Upper lobe of right lung (tissue), 1 donor: ENCODE measurements around the gene OPTC. TPM values are rescaled to one million over a fixed set of nuclear protein-coding genes. Genes with fewer than 3 reads are reported as not detected.

Experiments
- ATAC-seq: fragments of 200-7000 bp; cut with Tn5 transposase; one replicate; pipeline ENCODE4 v1.9.1; 2020; ENCODE audit warnings: mild to moderate bottlenecking, moderate library complexity
- DNase-seq: peaks from one replicate; pipeline ENCODE4 v3.0.0-alpha.2; 2020
- H3K27ac ChIP-seq: fragments of 200-600 bp; one replicate; pipeline ENCODE4 v1.8.0; 2022
- H3K27me3 ChIP-seq: fragments of 200-600 bp; one replicate; pipeline ENCODE4 v1.8.0; 2022; ENCODE audit warnings: mild to moderate bottlenecking
- H3K36me3 ChIP-seq: fragments of 200-600 bp; one replicate; pipeline ENCODE4 v1.8.0; 2022
- H3K4me1 ChIP-seq: fragments of 200-600 bp; one replicate; pipeline ENCODE4 v1.8.0; 2022
- H3K4me3 ChIP-seq: fragments of 200-600 bp; one replicate; pipeline ENCODE4 v1.8.0; 2022; ENCODE audit warnings: mild to moderate bottlenecking
- H3K9me3 ChIP-seq: fragments of 200-600 bp; one replicate; pipeline ENCODE4 v1.8.0; 2022
- intact Hi-C: fragments of 100-400 bp; cut with DNase I; formaldehyde crosslinking; loops from one replicate; pipeline ENCODE4 v1.11.0; 2022
- total RNA-seq: library from RNA; stranded (reverse); fragmentation: NEBNext Ultra II Directional; extraction: Animal tissue kit (Norgen Biotek cat#: 25700); gene quantifications from one replicate; pipeline ENCODE4 v1.2.1, GENCODE V29; 2021
- TF ChIP-seq, protein P1 (sequence below): fragments of 200-600 bp; IDR thresholded peaks from one replicate; pipeline ENCODE4 v1.8.0; 2022; ENCODE audit warnings: antibody characterized with exemption
- donor health status: DM: no; HTN: yes; CAD: no; lungs with severe emphysema.

The OPTC gene
- total RNA-seq, 1 donor from 2014 or later, result not detected

GRCh38 chr1:203525685-203526084, 31.7 kb downstream of the OPTC start:
- intact Hi-C loops, result no loop called here
- H3K36me3 ChIP-seq, result no peaks in the 10 kb centered on the region

GRCh38 chr1:203526130-203526529, 32.2 kb downstream of the OPTC start:
- ATAC-seq (no peak), DNase-seq (peak; percentile 12)
- H3K27me3 ChIP-seq, result no peaks in the 10 kb centered on the region
- TF ChIP-seq, protein P1, sequence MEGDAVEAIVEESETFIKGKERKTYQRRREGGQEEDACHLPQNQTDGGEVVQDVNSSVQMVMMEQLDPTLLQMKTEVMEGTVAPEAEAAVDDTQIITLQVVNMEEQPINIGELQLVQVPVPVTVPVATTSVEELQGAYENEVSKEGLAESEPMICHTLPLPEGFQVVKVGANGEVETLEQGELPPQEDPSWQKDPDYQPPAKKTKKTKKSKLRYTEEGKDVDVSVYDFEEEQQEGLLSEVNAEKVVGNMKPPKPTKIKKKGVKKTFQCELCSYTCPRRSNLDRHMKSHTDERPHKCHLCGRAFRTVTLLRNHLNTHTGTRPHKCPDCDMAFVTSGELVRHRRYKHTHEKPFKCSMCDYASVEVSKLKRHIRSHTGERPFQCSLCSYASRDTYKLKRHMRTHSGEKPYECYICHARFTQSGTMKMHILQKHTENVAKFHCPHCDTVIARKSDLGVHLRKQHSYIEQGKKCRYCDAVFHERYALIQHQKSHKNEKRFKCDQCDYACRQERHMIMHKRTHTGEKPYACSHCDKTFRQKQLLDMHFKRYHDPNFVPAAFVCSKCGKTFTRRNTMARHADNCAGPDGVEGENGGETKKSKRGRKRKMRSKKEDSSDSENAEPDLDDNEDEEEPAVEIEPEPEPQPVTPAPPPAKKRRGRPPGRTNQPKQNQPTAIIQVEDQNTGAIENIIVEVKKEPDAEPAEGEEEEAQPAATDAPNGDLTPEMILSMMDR, result no peak
- H3K36me3 ChIP-seq, result no peaks in the 10 kb centered on the region
- intact Hi-C loops, result no loop called here
- no peak overlapping the region for H3K27ac ChIP-seq
- peaks cover 4% of the 10 kb centered on the region for H3K4me1 ChIP-seq
- no peak overlapping the region for H3K4me3 ChIP-seq
- no peaks in the 10 kb centered on the region for H3K9me3 ChIP-seq

More at GRCh38 chr1:203525685-203526084, 31.7 kb downstream of the OPTC start:
- Histone ChIP-seq H3K9me3 (no peaks in the 10 kb centered on the region), H3K27ac (no peak overlapping the region), H3K4me1 (peaks cover 6% of the 10 kb centered on the region), H3K27me3 (no peaks in the 10 kb centered on the region), H3K4me3 (no peak overlapping the region)
- DNase-seq, result peak; percentile 2
- no peak for ATAC-seq
- TF ChIP-seq, protein P1, result no peak

- H3K4me1 ChIP-seq, result no peaks in the 10 kb centered on the region
- intact Hi-C loops, result no loop called here
Measured at GRCh38 chr1:203526572-203526971, 32.6 kb downstream of the OPTC start.

DNA sequence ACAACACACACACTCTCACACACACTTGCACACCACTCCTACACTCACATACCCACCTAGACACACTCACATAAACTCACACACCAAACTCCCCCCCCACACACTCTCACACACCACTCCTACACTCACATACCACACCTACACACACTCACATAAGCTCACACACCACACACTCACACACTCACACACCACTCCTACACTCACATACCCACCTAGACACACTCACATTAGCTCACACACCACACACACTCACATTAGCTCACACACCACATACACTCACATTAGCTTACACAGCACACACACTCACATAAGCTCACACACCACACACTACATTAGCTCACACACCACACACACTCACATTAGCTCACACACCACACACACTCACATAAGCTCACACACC, 33.1 kb downstream of the OPTC start:
- TF ChIP-seq, protein P1, result no peak
- ATAC-seq (no peak), DNase-seq (peak; percentile 1)
- Histone ChIP-seq H3K4me1 (no peaks in the 10 kb centered on the region), H3K36me3 (no peaks in the 10 kb centered on the region), H3K27ac (no peak overlapping the region), H3K27me3 (no peaks in the 10 kb centered on the region), H3K9me3 (no peaks in the 10 kb centered on the region), H3K4me3 (no peak overlapping the region)
- intact Hi-C loops, result no loop called here

More at GRCh38 chr1:203526572-203526971, 32.6 kb downstream of the OPTC start:
- Histone ChIP-seq H3K36me3 (no peaks in the 10 kb centered on the region), H3K27ac (no peak overlapping the region), H3K4me3 (no peak overlapping the region), H3K27me3 (no peaks in the 10 kb centered on the region), H3K9me3 (no peaks in the 10 kb centered on the region)
- peak; percentile 47 for DNase-seq
- ATAC-seq, result no peak
- TF ChIP-seq, protein P1, result no peak

DNA sequence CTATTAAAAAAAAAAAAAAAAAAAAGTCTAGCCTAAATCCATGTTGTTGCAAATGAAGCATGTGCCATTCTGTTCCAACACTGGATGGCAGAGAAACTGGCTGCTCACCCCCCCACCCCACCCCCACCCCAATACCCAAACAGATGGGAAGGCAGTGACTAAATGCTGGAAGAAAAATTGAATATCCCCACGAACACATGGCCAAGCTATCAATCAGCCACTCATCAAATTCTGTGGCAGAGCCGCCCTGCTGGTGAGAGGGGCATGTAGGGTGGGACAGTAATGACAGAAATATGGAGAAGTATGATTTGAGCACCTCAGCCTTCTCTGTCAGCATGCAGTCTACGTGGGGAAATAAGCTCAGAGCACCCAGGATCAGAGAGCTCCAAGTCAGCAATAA, 34.1 kb downstream of the OPTC start:
- no peak overlapping the region for H3K27ac ChIP-seq
- no peak for ATAC-seq
- DNase-seq, result peak; percentile 3
- H3K9me3 ChIP-seq, result no peaks in the 10 kb centered on the region
- no peaks in the 10 kb centered on the region for H3K36me3 ChIP-seq
- no peaks in the 10 kb centered on the region for H3K27me3 ChIP-seq
- H3K4me3 ChIP-seq, result no peak overlapping the region
- H3K4me1 ChIP-seq, result no peaks in the 10 kb centered on the region
- TF ChIP-seq, protein P1, result no peak
- intact Hi-C loops, result no loop called here
